GM21717 (cell line): ENCODE measurements around the gene RAD51B.
"Not testable (repeated sequence)": the region's sequence is repeated elsewhere in the genome, so short reads cannot be mapped to it uniquely, and the experiment has no call there.

Experiments
- ATAC-seq: cut with Tn5 transposase; IDR thresholded peaks from one replicate; pipeline ENCODE4 v1.9.1; 2021; ENCODE audit warnings: mild to moderate bottlenecking, moderate library complexity; ENCODE audit not compliant: unreplicated experiment

The RAD51B gene

GRCh38 chr14:68018598-68018997, 199.0 kb downstream of the RAD51B start:
- ATAC-seq, result no peak

GRCh38 chr14:68020493-68020892, 200.9 kb downstream of the RAD51B start:
- no peak for ATAC-seq

GRCh38 chr14:68020999-68021663, 201.6 kb downstream of the RAD51B start:
- ATAC-seq, result no peak

GRCh38 chr14:68027276-68027675, 207.7 kb downstream of the RAD51B start:
- ATAC-seq, result no peak

- no peak for ATAC-seq
These were observed 208.5 kb downstream of the RAD51B start for GRCh38 chr14:68028075-68028474.

GRCh38 chr14:68031011-68031410, 211.4 kb downstream of the RAD51B start:
- not testable (repeated sequence) for ATAC-seq

GRCh38 chr14:68032154-68032553, 212.6 kb downstream of the RAD51B start:
- ATAC-seq, result no peak

GRCh38 chr14:68033336-68033932, 213.9 kb downstream of the RAD51B start:
- no peak for ATAC-seq

GRCh38 chr14:68034896-68035295, 215.3 kb downstream of the RAD51B start:
- no peak for ATAC-seq

GRCh38 chr14:68036202-68036601, 216.6 kb downstream of the RAD51B start:
- ATAC-seq, result no peak

GRCh38 chr14:68039593-68039992, 220.0 kb downstream of the RAD51B start:
- no peak for ATAC-seq

GRCh38 chr14:68040633-68041369, 221.2 kb downstream of the RAD51B start:
- no peak for ATAC-seq

- no peak for ATAC-seq
These were observed 222.3 kb downstream of the RAD51B start for GRCh38 chr14:68041876-68042354.

- ATAC-seq, result no peak
These were observed 223.1 kb downstream of the RAD51B start for GRCh38 chr14:68042586-68043210.

GRCh38 chr14:68043752-68044151, 224.2 kb downstream of the RAD51B start:
- no peak for ATAC-seq

- ATAC-seq, result no peak
These were observed 228.3 kb downstream of the RAD51B start for GRCh38 chr14:68047906-68048305.

- ATAC-seq, result not testable (repeated sequence)
These were observed 229.2 kb downstream of the RAD51B start for GRCh38 chr14:68048815-68049214.

- ATAC-seq, result no peak
These were observed 230.6 kb downstream of the RAD51B start for GRCh38 chr14:68050177-68050576.

GRCh38 chr14:68051146-68051545, 231.6 kb downstream of the RAD51B start:
- no peak for ATAC-seq

GRCh38 chr14:68060198-68060597, 240.6 kb downstream of the RAD51B start:
- no peak for ATAC-seq

- no peak for ATAC-seq
These were observed 243.1 kb downstream of the RAD51B start for GRCh38 chr14:68062651-68063050.
